Measurements from ENCODE around the gene CSF1.

- TF ChIP-seq, protein P1, sequence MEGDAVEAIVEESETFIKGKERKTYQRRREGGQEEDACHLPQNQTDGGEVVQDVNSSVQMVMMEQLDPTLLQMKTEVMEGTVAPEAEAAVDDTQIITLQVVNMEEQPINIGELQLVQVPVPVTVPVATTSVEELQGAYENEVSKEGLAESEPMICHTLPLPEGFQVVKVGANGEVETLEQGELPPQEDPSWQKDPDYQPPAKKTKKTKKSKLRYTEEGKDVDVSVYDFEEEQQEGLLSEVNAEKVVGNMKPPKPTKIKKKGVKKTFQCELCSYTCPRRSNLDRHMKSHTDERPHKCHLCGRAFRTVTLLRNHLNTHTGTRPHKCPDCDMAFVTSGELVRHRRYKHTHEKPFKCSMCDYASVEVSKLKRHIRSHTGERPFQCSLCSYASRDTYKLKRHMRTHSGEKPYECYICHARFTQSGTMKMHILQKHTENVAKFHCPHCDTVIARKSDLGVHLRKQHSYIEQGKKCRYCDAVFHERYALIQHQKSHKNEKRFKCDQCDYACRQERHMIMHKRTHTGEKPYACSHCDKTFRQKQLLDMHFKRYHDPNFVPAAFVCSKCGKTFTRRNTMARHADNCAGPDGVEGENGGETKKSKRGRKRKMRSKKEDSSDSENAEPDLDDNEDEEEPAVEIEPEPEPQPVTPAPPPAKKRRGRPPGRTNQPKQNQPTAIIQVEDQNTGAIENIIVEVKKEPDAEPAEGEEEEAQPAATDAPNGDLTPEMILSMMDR (IDR thresholded peaks at IDR 0.05; ENCODE audit: extremely low read depth in 1 of 2, insufficient read depth in 1 of 2, low read depth in 1 of 2, low read length in 2 of 2) = no peak
- no peak for TF ChIP-seq EZH2 (IDR thresholded peaks at IDR 0.05; ENCODE audit: borderline replicate concordance, low read depth, low read length, severe bottlenecking)
- no peak for TF ChIP-seq POLR2AphosphoS5 (IDR thresholded peaks at IDR 0.05; ENCODE audit: insufficient read depth, low read depth, low read length)
- TF ChIP-seq FOS (IDR thresholded peaks at IDR 0.05; ENCODE audit: borderline replicate concordance, insufficient read depth, low read length) = no peak
- TF ChIP-seq POLR2A (IDR thresholded peaks at IDR 0.05; ENCODE audit: low read depth, low read length) = no peak
- TF ChIP-seq, protein P2, sequence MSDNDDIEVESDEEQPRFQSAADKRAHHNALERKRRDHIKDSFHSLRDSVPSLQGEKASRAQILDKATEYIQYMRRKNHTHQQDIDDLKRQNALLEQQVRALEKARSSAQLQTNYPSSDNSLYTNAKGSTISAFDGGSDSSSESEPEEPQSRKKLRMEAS (IDR thresholded peaks at IDR 0.05; ENCODE audit: insufficient read depth, insufficient read length) = no peak
- TF ChIP-seq MYC (IDR thresholded peaks at IDR 0.05; ENCODE audit: low read depth, low read length) = no peak
- TF ChIP-seq GATA2 (IDR thresholded peaks at IDR 0.05; ENCODE audit: insufficient read depth, insufficient read length, low read depth, low read length) = no peak
Observed at GRCh38 chr1:109880971-109881894, 29.4 kb upstream of the CSF1 start.
